K562 treated with DMSO at 1 percent for 4 hours (cell line): ENCODE results near the gene ELN. TPM values are rescaled to one million over a fixed set of nuclear protein-coding genes. Genes with fewer than 3 reads are reported as not detected.

Source experiments
- total RNA-seq: library from RNA; unstranded; fragments of 300-600 nt; gene quantifications from 2 replicates; pipeline ENCODE4 v1.2.3, GENCODE V29; 2022; ENCODE audit not compliant: insufficient read depth

The ELN gene
- total RNA-seq = not detected in 2 replicates

GRCh38 chr7:74027683-74028320 lies at the start of gene ELN:
ELN (plus strand) TSS chr7:74028173; CDS start chr7:74028188, 15 bp downstream.

GRCh38 chr7:74083117-74083876 lies 55.3 kb downstream of the ELN start, which contains the start of gene LIMK1:
LIMK1 (plus strand) TSS chr7:74083804; CDS start chr7:74083991, 187 bp downstream.

Other genes with a start within 250 kb of the ELN start
- gene CLDN4, start 197.2 kb upstream of the ELN start, total RNA-seq = 0.17 TPM in 1 of 2 replicates, not detected in the other
- gene METTL27, start 185.7 kb upstream of the ELN start, total RNA-seq = not detected in 2 replicates
- gene TMEM270, start 167.0 kb upstream of the ELN start, total RNA-seq = not detected in 2 replicates
- 14.0 and 16.8 TPM in 2 replicates for gene LIMK1, start 55.6 kb downstream of the ELN start, total RNA-seq
- gene EIF4H, start 146.2 kb downstream of the ELN start, total RNA-seq = 367 and 380 TPM in 2 replicates
- 1.7 TPM in 1 of 2 replicates, not detected in the other for gene LAT2, start 181.8 kb downstream of the ELN start, total RNA-seq
- gene RFC2, start 226.2 kb downstream of the ELN start, total RNA-seq = 111 and 114 TPM in 2 replicates